Dermis blood vessel endothelial cell (primary cell): Measurements from ENCODE around the gene TUBG2. TPM values are rescaled to one million over a fixed set of nuclear protein-coding genes. Genes with fewer than 3 reads are reported as not detected.

Experiments
- DNase-seq: peaks from one replicate; pipeline ENCODE4 v3.0.0; 2010
- total RNA-seq: library from RNA; depleted of rRNA; stranded (reverse); fragments of >200 nt; gene quantifications from 2 replicates; pipeline ENCODE4 v1.2.3, GENCODE V29; 2014

Gene TUBG2
- total RNA-seq, 1 donor from 2014 or later = 7.7 TPM

DNA sequence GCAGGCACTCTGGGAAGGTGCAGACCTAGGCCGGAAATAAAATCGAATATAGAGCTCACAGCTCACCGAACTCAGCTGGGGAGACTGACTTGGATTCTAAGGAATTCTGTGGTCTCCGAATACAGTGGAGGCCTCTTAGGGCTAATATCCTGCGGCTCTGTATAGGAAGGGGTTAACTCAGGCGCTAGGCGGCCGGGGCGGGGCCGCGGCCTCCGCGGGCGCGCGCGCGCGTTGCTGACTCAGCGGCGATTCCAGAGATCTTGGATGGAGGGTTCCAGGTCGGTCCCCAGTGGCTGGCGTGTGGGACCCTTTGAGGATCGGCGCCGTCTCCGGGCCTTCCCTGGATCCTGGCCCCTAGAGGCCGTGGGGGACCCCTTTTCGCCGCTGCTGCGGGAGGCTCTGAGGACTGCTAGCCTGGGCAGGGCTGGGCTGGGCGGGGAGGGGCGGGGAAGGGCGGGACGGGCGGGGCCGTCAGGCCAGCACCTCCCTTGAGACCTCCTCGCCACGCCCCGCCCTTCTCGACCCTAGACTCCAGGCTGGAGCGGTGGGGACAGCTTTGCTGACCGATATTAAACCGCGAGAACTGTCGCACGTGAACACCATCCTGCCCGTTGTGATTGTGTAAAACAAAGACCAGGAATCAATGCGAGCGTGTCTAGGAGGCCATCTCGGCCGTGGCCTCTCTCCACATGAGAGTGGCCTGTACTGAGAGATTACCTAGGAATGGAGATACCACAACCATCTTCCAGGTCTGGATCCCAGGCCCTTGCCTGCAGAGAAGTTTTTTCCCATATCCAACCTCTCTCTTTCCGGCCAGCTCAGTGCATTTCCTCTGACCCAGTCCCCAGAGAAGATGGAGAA is 19.1 kb downstream of the TUBG2 start:
- DNase-seq = peak; percentile 85

DNA sequence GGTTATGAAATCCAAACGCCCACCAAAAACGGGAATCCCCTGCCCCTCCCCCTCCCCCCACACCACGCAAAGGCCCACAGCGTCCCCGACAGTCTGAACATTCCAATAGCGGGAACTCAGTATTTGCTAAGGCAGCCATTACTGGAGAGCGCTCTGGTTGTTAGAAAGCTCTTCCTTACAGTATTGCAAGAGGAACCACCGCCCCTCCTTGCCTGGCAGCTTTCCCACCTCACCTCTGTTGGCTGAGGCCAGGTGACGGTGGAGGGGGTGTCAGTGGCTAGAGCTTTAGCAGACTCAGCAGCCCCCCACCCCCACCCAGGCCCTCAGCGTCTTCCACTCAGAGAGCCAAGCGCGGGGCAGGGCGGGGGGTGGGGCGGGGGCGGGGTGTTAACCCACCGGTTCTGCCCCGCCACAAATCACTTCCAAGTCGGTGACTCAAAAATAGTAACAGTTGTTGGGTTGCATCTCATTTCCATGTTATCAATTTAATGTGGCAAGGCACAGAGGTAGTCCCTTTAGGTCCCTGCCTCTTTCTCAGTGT is 19.9 kb downstream of the TUBG2 start:
- DNase-seq = peak; percentile 53

DNA sequence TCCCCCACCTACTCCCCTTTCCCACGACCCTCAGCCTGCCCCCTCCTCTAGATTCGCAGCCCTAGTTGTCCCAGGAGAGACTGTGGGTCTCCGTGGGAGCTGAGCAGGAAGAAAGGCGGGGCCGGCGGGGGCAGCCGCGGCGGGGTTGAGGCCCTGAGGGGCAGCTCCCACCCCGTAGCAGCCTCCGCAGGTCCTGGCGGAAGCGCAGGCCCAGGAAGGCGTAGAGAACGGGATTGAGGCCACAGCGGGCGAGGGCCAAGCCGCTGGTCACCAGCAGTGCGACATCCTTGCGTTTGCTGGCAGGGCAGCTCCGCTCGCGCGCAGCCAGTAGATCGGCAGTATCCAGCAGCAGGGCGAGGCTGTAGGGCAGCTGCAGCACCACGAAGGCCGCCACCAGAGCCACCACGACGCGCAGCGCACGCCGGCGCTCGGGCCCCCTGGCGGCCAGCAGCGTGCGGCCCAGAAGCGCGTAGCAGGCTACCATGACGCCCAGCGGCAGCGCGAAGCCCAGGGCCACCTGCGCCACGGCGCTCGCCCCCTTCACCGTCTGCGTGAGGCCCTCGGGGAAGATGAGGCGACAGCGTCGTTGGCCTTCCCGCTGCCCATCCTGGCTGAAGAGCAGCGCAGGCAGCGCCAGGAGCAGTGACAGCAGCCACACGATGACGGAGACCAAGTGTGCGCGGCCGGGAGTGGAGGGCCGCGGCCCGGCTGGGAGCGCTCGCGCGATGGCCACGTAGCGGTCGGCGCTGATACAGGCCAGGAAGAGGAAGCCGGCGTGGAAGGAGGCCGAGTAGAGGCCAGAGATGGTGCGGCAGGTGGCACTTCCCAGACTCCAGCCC is 20.6 kb downstream of the TUBG2 start:
- DNase-seq = peak; percentile 91

DNA sequence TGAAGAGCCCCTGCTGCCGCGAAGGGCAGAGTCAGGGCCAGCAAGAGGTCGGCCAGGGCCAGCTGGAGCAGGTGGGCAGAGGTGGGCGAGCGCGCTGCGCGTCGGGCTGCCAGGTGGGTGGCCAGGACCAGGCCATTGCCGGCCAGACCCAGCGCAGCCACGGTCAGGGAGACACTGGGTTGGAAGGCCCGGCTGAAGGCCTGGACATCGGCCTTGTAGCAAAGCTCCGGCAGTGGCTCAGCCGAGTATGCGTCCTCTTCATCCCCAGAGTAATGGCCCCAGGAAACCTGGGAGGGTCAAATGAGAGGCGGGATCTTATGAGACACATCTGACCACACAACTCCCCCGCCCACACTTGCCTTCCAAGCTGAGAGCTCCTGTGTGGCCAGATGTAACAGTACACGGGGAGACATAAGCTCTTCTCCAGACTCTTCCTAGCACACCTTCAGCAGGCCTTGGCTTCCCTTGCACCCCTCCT is 21.3 kb downstream of the TUBG2 start:
- no peak for DNase-seq

DNA sequence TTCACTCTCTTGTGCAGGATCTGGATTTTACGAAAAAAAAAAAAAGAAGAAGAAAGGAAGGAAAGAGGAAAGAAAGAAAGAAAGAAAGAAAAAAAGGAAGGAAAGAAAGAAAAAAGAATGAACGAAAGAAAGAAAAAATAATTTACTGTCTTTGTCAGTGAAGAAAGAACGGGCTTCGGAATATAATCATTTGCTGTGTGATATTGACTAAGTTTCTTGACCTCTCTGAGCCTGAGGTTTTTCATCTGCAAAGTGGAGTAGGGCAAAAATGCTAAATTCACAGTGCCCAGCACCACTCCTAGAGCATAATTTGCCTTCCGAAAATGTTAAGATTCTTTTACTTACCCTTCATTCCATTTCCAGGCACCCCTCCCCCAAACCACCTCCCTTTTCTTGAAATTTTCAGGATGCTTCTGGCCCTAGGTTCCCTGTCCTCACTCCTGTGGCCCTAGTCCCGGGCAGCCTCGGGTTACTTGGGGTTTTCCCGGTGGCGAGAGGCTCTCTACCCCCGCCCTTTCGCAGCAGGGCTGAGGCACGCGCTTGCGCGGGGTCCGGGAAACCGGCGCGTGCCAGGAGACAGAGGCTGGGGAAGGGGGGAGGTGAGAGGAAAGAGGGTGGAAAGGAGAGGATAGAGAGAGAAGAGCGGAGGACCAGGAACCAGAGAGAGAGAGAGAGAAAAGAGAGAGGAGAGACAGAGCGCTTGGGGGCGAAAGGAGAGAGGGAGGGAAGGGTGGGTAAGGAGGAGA is 23.1 kb downstream of the TUBG2 start, which contains the start of gene CNTNAP1:
TSS of gene CNTNAP1 (plus strand) at position 556 of the 746 bp plus-strand sequence. CDS start 299 bp downstream, outside the sequence.
- DNase-seq = peak; percentile 62

DNA sequence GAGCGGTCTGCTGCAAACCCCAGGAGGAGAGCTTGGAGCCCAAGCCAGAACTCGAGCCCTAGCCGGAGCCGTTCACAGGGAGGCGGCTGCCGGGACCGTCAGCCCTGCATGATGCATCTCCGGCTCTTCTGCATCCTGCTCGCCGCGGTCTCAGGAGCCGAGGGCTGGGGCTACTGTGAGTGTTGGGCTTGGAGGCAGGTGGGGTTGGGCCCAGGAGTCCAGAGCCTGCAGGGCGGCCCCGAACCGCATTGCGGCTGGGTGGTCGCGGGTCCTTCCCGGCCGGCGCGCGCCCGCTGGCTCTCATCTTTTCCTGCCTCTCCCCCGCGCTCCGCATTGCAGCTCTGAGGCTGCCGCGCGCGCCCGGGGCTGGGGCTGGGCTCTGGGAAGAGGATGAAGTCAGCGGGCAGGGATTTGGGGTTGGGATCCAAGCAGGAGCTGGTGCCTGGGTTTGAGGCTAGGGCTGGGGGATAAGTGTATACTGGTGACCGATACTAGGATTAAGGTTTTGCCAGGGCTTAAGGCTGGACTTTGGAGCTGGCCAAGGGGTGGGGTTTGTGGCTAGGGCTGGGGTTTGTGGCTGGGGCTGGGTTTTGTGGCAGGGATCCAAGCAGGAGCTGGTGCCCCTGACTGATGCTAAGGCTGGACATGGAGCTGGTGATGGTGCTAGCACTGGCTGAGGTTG is 23.8 kb downstream of the TUBG2 start:
- peak; percentile 69 for DNase-seq

DNA sequence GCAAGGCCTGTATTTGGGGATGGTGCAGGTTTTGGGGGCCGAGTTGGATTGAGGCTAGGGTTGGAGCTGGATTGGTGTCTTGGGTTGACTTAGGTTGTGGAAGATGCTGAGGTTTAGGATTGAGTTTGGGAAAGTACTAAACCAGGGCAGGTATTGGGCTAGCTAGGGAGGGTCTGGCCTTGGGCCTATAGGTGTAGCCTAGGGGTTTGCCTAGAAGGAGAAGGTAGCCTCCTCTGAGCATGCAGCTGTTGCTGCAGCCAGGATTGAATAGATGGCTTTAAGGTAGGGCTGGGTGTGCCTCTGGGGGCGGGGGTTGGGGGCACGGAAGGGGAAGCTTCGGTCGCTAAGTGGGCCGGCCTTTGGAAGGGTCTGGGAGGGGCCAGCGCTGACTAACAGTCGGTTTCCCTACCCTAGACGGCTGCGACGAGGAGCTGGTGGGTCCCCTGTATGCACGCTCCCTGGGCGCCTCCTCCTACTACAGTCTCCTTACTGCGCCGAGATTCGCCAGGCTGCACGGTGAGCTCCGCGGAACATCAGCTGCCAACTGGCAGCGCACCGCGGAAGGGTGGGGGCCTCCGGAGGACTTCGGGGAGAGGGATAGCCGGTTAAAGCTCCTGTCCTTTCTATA is 24.4 kb downstream of the TUBG2 start:
- peak; percentile 41 for DNase-seq

DNA sequence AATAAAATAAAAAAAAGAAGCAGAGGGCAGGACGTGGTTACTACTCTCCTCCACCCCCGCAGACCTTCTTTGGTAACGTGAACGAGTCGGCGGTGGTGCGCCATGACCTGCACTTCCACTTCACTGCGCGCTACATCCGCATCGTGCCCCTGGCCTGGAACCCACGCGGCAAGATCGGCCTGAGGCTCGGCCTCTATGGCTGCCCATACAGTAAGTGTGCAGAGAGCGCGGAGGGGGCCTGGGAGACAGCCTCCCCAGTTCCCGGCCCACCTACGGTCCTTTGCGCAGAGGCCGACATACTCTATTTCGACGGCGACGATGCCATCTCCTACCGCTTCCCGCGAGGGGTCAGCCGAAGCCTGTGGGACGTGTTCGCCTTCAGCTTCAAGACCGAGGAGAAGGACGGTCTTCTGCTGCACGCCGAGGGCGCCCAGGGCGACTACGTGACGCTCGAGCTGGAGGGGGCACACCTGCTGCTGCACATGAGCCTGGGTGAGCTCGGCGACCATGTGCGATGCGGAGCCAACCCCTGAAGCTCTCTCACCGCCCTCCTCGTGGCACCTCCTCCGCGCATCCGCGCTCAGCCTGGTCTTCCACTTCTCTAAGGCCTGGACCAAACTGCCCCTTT is 26.0 kb downstream of the TUBG2 start:
- DNase-seq = no peak

DNA sequence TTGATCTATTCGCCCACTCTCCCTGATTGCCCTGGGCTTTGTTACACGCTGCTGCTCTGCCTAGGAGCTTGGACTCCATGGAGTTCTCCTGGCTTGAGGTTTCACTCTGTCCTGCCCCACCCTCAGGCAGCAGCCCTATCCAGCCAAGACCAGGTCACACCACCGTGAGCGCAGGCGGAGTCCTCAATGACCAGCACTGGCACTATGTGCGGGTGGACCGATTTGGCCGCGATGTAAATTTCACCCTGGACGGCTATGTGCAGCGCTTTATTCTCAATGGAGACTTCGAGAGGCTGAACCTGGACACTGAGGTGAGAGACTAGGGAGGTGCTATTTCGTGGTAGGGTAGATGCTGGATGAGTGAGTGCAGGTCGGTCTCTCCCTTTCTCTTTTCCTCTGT is 26.7 kb downstream of the TUBG2 start:
- no peak for DNase-seq

DNA sequence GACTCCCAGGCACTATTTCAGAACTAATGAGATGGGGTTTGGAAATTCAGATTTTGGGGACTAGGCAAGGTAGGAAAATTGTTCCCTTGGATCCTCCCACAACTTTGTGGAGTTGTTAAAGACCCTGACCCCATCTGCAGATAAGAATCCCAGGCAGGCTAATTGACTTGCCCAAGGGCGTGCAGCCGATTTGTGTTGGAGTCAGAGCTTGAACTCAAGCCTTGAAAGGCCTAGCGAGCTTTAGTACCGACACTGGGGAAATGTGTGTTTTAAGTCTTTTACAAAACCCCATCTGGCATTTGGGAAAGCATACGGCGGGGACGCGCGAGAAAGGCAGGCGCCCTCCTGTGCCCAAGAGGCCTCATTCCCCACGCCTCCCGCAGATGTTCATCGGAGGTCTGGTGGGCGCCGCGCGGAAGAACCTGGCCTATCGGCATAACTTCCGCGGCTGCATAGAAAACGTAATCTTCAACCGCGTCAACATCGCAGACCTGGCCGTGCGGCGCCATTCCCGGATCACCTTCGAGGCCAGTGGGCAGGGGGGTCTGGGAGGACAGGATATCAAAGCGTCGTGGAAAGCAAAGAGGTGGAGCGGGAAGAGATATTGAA is 27.5 kb downstream of the TUBG2 start:
- DNase-seq = no peak

DNA sequence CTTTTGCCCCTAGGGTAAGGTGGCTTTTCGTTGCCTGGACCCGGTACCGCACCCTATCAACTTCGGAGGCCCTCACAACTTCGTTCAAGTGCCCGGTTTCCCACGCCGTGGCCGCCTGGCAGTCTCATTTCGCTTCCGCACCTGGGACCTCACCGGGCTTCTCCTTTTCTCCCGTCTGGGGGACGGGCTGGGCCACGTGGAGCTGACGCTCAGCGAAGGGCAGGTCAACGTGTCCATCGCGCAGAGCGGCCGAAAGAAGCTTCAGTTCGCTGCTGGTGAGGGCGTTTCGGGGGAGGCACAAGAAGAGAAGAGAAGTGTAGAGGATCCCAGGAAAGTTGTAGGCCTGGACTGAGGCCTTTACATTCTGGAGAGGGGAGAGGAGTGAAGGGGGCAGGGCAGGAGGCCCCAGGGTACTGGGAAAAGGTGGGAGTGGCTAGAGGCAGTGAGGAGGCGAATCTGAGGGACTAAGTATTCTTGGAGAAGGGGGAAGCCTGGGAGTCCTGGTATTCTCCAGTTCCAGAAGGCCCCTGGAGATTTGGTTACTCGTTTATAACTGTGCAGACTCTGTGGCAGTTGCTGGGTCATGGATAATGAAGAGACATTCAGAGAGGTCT is 28.7 kb downstream of the TUBG2 start:
- no peak for DNase-seq

DNA sequence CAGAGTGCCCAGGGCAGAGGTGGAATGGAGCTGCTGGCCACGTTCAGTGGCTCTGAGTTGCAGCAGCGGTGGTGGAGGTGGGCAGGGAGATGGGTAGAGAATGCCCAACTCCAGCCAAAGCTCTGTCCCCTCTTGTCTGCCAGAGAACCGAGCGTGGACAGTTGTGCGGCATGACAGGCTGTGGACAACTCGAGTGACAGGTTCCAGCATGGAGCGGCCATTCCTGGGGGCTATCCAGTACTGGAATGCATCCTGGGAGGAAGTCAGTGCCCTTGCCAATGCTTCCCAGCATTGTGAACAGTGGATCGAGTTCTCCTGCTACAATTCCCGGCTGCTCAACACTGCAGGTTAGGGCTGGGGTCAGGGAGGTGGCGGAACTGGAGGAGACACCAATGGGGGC is 31.5 kb downstream of the TUBG2 start:
- no peak for DNase-seq

DNA sequence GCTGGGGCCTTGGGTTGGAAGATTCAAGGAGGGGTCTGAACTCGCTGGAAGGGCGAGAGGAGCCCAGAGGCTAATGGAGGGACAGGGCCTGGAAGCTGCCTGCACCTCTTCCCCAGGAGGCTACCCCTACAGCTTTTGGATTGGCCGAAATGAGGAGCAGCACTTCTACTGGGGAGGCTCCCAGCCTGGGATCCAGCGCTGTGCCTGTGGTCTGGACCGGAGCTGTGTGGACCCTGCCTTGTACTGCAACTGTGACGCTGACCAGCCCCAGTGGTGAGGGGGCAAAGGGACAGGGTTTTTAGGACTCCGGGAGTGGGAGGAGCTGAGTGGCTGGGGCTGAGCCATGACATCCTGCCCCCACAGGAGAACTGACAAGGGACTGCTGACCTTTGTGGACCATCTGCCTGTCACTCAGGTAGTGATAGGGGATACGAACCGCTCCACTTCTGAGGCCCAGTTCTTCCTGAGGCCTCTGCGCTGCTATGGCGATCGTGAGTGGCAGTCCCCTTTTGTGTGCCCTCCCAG is 32.0 kb downstream of the TUBG2 start:
- DNase-seq = no peak

DNA sequence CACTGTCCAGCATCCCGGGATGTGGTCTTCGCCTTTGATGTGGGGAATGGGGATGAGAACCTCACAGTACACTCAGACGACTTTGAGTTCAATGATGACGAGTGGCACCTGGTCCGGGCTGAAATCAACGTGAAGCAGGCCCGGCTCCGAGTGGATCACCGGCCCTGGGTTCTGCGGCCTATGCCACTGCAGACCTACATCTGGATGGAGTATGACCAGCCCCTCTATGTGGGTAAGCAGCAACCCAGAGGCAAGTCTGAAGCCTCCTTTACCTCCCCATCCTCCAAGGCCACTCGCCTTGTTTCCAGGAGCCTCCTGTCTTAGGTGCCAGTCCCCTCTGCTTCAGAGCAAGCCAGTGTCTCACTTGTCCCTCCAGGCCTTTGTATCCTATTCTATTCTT is 33.4 kb downstream of the TUBG2 start:
- DNase-seq = no peak

DNA sequence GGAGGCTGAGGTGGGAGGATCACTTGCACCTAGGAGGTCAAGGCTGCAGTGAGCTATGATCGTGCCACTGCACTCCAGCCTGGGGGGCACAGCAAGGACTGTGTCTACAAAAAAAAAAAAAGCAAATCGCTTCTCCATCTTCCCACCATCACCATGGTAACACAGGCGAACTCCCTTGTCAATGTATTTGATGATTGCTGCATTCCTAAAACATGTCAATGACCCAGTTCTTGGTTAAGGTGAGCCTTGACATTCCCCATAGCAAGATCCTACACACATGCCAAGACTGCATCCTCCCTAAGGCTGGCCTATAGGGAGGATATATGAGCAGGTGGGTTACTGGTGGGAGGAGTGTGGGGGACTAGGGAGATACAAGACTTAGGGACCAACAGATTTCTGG is 35.4 kb downstream of the TUBG2 start:
- no peak for DNase-seq

DNA sequence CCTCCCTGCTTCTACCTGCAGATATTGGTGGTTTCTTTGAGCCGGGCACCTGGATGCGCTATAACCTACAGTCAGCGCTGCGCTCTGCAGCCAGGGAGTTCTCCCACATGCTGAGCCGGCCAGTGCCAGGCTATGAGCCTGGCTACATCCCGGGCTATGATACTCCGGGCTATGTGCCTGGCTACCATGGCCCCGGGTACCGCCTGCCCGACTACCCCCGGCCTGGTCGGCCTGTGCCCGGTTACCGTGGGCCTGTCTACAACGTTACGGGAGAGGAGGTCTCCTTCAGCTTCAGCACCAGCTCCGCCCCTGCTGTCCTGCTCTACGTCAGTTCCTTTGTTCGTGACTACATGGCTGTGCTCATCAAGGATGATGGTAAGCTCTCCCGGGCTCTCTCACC is 36.4 kb downstream of the TUBG2 start:
- DNase-seq = no peak

DNA sequence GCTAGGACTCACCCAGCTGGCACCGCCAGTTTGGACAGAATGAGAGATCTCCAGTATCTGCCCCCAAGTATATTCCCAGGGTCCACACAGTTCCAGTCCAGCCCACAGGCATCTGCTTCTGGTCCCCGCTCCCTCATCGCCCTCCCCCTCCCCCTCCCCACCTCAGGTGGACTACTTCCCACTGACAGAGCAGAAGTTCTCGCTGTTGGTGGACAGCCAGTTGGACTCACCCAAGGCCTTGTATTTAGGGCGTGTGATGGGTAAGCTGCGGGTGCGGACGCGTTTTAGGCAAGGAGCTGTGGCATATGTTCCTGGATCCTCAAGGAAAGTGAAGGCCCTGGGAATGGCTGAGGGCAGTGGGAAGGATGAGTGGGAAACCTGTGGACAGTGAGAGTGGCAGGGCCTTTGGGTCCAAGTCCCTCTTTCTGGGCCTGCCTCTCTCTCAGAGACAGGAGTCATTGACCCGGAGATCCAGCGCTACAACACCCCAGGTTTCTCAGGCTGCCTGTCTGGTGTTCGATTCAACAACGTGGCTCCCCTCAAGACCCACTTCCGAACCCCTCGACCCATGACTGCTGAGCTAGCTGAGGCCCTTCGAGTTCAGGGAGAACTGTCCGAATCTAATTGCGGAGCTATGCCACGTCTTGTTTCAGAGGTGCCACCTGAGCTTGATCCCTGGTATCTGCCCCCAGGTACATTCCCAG is 38.2 kb downstream of the TUBG2 start:
- no peak for DNase-seq

DNA sequence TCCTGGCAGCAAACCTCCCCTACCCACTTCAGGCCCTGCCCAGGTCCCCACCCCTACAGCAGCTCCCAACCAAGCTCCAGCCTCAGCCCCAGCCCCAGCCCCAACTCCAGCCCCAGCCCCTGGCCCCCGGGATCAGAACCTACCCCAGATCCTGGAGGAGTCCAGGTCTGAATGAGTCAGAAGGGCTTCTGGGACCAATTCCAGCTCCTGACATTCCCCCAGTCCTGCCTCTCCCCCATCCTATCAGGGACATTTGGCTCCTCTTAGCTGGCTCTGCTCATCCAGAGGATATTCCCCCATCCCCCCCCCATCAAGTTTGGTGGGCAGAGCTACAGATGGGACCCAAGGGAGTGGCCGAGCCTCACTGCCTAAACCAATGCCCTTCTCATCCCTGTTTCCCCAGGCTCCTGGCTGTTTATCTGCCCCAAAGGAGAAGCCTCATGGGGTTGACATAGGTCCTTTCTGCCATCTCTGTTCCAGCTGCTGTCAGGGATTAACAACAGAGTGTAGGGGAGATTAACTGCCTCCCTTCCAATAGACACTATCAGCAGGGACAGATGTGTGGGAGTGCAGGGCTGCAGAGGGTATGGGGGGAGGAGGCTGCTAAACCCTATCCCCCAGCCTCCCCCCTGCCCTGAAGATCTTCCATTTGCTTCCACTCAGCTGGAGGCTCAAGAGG is 39.8 kb downstream of the TUBG2 start:
- DNase-seq = no peak

DNA sequence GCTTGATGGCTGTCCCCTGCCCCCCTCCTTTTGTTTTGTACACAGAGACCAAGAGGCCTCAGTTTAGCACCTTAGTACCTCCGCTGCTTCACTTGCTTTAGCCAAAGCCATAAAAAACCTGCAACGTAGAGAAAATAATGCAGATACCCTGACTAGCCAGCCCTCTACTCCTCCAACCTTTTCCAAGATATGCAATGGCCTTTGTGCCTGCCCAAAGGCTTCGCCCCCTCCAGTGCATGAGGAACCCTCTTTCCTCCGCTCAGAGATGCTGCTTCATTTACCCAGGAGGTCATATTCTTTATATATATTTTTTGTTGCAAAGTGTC is 40.3 kb downstream of the TUBG2 start:
- no peak for DNase-seq
